Measurements from ENCODE around the gene ARID3C.
"Not testable (repeated sequence)": the region's sequence is repeated elsewhere in the genome, so short reads cannot be mapped to it uniquely, and the experiment has no call there.

Gene ARID3C

GRCh38 chr9:34651876-34652601, 23.2 kb upstream of the ARID3C start, which contains the start of gene IL11RA:
TSS of gene IL11RA (plus strand) at chr9:34652185. CDS start at chr9:34655218, 3,033 bp downstream.
- DNase-seq: peak; percentile 23 to 32

GRCh38 chr9:34651321-34651720, 22.5 kb upstream of the ARID3C start:
- no peak for DNase-seq

GRCh38 chr9:34650816-34651215, 21.9 kb upstream of the ARID3C start:
- no peak for DNase-seq

- DNase-seq: no peak
Observed at GRCh38 chr9:34648673-34649072, 19.8 kb upstream of the ARID3C start.

GRCh38 chr9:34647651-34648050, 18.8 kb upstream of the ARID3C start:
- no peak for DNase-seq

- DNase-seq: no peak
Observed at GRCh38 chr9:34647084-34647403, 18.2 kb upstream of the ARID3C start.

- DNase-seq: peak; percentile 75 to 77
Observed at GRCh38 chr9:34646211-34647083, 17.6 kb upstream of the ARID3C start, which contains the start of gene GALT. TSS of gene GALT (plus strand) at chr9:34646675. CDS start at chr9:34646705, 30 bp downstream.

- DNase-seq: no peak
Observed at GRCh38 chr9:34644766-34645314, 16.0 kb upstream of the ARID3C start.

GRCh38 chr9:34642679-34643078, 13.8 kb upstream of the ARID3C start:
- DNase-seq: no peak

- not testable (repeated sequence) for DNase-seq
Observed at GRCh38 chr9:34639322-34639721, 10.5 kb upstream of the ARID3C start.

GRCh38 chr9:34638138-34638445, 9.2 kb upstream of the ARID3C start:
- DNase-seq: no peak

- DNase-seq: peak; percentile 81 to 86
Observed at GRCh38 chr9:34637356-34638137, 8.7 kb upstream of the ARID3C start, which contains the start of gene SIGMAR1. TSS of gene SIGMAR1 (minus strand) at chr9:34637787. CDS start at chr9:34637697, 90 bp downstream.

GRCh38 chr9:34636791-34637355, 8.0 kb upstream of the ARID3C start:
- no peak for DNase-seq

- no peak for DNase-seq
Observed at GRCh38 chr9:34635556-34635955, 6.7 kb upstream of the ARID3C start.

- no peak for DNase-seq
Observed at GRCh38 chr9:34634551-34635248, 5.8 kb upstream of the ARID3C start.

- DNase-seq: peak in 1 of 2 experiments; percentile 22
Observed at GRCh38 chr9:34633851-34634550, 5.1 kb upstream of the ARID3C start.

GRCh38 chr9:34633166-34633565, 4.3 kb upstream of the ARID3C start:
- DNase-seq: no peak

GRCh38 chr9:34630402-34631154, 1.7 kb upstream of the ARID3C start:
- DNase-seq: no peak

- DNase-seq: no peak
Observed at GRCh38 chr9:34629491-34629808, 584 bp upstream of the ARID3C start.

All from SHP77 (cell line).